Uterus (tissue), 2 donors: ENCODE results near the gene OR2T5.
"Not testable (repeated sequence)": the region's sequence is repeated elsewhere in the genome, so short reads cannot be mapped to it uniquely, and the experiment has no call there.

Experiments used
- POLR2A ChIP-seq, 2 donors: fragments of 450-650 bp; IDR thresholded peaks; one replicate each; pipeline ENCODE4 v1.6.1; 2016; ENCODE audit warnings: antibody characterized with exemption in 2 of 2, mild to moderate bottlenecking in 1 of 2, moderate library complexity in 1 of 2
- TF ChIP-seq, protein P1 (sequence below), 4 experiments: fragments of 200-600 bp in 2 of 4; fragments of 450-650 bp in 2 of 4; sonication (generic) in 2 of 4; IDR thresholded peaks; one replicate each; pipeline ENCODE4 v1.5.1; 2016 to 2019; ENCODE audit warnings: antibody characterized with exemption in 4 of 4, mild to moderate bottlenecking in 2 of 4, moderate library complexity in 1 of 4

DNA sequence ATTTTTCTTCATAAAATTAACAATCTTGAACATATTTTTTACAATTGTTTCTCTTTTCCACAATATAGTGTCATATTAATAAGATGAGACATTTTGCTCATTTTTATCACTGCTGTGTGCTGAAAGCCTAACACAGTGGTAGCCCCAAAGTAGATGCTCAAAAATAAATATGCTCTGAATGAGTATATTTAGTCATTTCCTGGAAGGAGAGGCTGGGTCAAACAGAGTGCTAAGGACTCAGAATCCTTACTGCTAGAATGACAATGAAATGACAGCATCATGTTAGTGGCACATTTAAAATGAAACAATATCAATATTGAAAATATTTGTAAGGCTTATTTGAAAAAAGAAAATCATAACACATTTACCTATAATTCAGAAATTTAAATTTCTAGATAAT, 49.1 kb downstream of the OR2T5 start:
- TF ChIP-seq, protein P1, sequence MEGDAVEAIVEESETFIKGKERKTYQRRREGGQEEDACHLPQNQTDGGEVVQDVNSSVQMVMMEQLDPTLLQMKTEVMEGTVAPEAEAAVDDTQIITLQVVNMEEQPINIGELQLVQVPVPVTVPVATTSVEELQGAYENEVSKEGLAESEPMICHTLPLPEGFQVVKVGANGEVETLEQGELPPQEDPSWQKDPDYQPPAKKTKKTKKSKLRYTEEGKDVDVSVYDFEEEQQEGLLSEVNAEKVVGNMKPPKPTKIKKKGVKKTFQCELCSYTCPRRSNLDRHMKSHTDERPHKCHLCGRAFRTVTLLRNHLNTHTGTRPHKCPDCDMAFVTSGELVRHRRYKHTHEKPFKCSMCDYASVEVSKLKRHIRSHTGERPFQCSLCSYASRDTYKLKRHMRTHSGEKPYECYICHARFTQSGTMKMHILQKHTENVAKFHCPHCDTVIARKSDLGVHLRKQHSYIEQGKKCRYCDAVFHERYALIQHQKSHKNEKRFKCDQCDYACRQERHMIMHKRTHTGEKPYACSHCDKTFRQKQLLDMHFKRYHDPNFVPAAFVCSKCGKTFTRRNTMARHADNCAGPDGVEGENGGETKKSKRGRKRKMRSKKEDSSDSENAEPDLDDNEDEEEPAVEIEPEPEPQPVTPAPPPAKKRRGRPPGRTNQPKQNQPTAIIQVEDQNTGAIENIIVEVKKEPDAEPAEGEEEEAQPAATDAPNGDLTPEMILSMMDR (IDR thresholded peaks at IDR 0.05), result not testable (repeated sequence)
- TF ChIP-seq POLR2A (IDR thresholded peaks at IDR 0.05), result not testable (repeated sequence)
